ENCODE results near the gene FIBIN. TPM values are rescaled to one million over a fixed set of nuclear protein-coding genes. Genes with fewer than 3 reads are reported as not detected.
A peak's percentile ranks its signal among the peaks of the same experiment; 100 is the strongest.
"Not testable (repeated sequence)": the region's sequence is repeated elsewhere in the genome, so short reads cannot be mapped to it uniquely, and the experiment has no call there.

FIBIN gene
- total RNA-seq, 1 donor from 2014 or later = 118 TPM

DNA sequence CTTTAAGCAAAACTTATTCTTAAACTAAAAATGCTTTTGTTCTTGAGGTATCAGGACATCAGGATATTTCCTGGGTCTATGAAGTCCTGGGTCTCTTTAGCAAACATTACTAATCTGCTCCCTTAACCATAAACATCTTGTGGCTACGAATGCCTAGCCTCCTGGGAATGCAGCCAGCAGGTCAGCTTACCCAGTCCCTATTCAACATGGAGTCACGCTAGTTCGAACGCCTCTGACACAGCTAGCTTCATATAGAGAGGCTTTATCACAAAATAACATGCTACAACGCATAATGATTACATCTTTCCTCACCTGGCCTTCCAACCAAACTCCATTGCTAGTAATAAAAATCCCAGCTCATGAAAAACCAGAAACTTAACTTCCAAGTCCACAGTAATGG lies 17.5 kb upstream of the FIBIN start:
- H3K27me3 ChIP-seq = no peaks in the 10 kb centered on the region
- H3K9me3 ChIP-seq = no peaks in the 10 kb centered on the region
- TF ChIP-seq POLR2AphosphoS5 (IDR thresholded peaks at IDR 0.05; ENCODE audit: insufficient read depth in 1 of 2, low read depth in 1 of 2) (no peak), POLR2A (IDR thresholded peaks at IDR 0.05) (no peak)
- TF ChIP-seq, protein P1, sequence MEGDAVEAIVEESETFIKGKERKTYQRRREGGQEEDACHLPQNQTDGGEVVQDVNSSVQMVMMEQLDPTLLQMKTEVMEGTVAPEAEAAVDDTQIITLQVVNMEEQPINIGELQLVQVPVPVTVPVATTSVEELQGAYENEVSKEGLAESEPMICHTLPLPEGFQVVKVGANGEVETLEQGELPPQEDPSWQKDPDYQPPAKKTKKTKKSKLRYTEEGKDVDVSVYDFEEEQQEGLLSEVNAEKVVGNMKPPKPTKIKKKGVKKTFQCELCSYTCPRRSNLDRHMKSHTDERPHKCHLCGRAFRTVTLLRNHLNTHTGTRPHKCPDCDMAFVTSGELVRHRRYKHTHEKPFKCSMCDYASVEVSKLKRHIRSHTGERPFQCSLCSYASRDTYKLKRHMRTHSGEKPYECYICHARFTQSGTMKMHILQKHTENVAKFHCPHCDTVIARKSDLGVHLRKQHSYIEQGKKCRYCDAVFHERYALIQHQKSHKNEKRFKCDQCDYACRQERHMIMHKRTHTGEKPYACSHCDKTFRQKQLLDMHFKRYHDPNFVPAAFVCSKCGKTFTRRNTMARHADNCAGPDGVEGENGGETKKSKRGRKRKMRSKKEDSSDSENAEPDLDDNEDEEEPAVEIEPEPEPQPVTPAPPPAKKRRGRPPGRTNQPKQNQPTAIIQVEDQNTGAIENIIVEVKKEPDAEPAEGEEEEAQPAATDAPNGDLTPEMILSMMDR (IDR thresholded peaks at IDR 0.05) = no peak
- DNase-seq (ENCODE audit: extremely low spot score in 2 of 2) = no peak
- no peak overlapping the region for H3K4me3 ChIP-seq
- no peak overlapping the region for H3K27ac ChIP-seq
- intact Hi-C loops (cut with DNase I) = no loop called here
- H3K4me1 ChIP-seq = peaks cover 22% of the 10 kb centered on the region
- H3K36me3 ChIP-seq = no peaks in the 10 kb centered on the region

DNA sequence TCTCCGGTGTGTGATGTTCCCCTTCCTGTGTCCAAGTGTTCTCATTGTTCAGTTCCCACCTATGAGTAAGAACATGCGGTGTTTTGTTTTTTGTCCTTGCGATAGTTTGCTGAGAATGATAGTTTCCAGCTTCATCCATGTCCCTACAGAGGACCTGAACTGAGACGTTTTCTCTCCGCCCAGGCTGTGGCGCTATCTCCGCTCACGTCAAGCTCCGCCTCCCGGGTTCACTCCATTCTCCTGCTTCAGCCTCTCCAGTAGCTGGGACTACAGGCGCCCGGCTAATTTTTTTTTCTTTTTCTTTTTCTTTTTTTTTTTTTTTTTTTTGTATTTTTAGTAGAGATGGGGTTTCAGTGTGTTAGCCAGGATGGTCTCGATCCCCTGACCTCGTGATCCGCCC lies 16.7 kb upstream of the FIBIN start:
- H3K9me3 ChIP-seq; H3K27ac ChIP-seq; intact Hi-C loops (cut with DNase I); DNase-seq (ENCODE audit: extremely low spot score in 2 of 2); H3K36me3 ChIP-seq; H3K4me3 ChIP-seq; H3K27me3 ChIP-seq: not testable (repeated sequence)
- peaks cover 22% of the 10 kb centered on the region for H3K4me1 ChIP-seq

DNA sequence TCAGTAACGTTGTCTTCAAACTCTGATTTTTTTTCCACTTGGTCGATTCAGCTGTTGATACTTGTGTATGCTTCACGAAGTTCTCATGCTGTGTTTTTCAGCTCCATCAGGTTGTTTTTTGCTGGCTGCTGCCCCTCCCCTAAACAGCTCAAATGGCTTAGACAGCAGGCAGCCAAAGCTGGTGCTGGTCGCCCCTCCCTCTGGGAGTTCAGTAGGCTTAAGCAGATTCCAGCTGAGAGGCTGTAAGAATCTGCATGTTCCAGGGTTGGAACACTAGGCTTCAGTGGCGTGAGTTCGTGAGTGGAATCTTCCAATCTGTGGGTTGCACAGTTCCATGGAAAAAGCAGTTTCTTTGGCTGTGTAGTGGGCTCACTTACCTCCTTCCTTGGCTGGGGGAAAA lies 10.3 kb upstream of the FIBIN start:
- no peaks in the 10 kb centered on the region for H3K36me3 ChIP-seq
- TF ChIP-seq, protein P1 (IDR thresholded peaks at IDR 0.05) = no peak
- TF ChIP-seq POLR2A (IDR thresholded peaks at IDR 0.05) (no peak), POLR2AphosphoS5 (IDR thresholded peaks at IDR 0.05; ENCODE audit: insufficient read depth in 1 of 2, low read depth in 1 of 2) (no peak)

DNA sequence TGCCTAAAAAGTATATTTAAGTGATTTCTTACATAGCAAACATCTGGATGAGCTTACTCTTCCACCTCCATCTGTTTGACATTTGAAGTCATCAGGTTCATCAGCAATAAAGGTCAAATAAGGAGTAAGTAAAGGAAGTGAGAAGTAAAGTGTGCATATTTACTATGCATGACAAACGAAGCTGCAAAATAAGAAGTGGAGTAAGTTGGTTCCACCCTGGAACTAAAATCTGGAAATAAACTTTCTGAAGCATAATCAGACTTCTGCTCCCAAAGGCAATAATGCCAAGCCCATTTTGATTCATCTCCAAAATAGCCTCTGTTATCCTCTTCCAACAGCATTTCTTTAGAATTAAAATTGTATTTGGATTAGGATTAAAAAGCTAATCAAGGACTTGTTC lies 8.4 kb upstream of the FIBIN start:
- TF ChIP-seq POLR2A (IDR thresholded peaks at IDR 0.05) = no peak
- no peak for TF ChIP-seq POLR2AphosphoS5 (IDR thresholded peaks at IDR 0.05; ENCODE audit: insufficient read depth in 1 of 2, low read depth in 1 of 2)
- no peak for DNase-seq (ENCODE audit: extremely low spot score in 2 of 2)
- peaks cover 11% of the 10 kb centered on the region for H3K4me1 ChIP-seq
- intact Hi-C loops (cut with DNase I) = no loop called here
- no peaks in the 10 kb centered on the region for H3K27me3 ChIP-seq
- no peaks in the 10 kb centered on the region for H3K9me3 ChIP-seq
- H3K27ac ChIP-seq = no peak overlapping the region
- H3K4me3 ChIP-seq = no peak overlapping the region
- no peaks in the 10 kb centered on the region for H3K36me3 ChIP-seq

More for the DNA sequence above, 10.3 kb upstream of the FIBIN start:
- Histone ChIP-seq H3K4me1 (peaks cover 11% of the 10 kb centered on the region), H3K27ac (no peak overlapping the region), H3K9me3 (no peaks in the 10 kb centered on the region), H3K4me3 (no peak overlapping the region), H3K27me3 (no peaks in the 10 kb centered on the region)
- DNase-seq (ENCODE audit: extremely low spot score in 2 of 2) = no peak
- intact Hi-C loops (cut with DNase I) = no loop called here

DNA sequence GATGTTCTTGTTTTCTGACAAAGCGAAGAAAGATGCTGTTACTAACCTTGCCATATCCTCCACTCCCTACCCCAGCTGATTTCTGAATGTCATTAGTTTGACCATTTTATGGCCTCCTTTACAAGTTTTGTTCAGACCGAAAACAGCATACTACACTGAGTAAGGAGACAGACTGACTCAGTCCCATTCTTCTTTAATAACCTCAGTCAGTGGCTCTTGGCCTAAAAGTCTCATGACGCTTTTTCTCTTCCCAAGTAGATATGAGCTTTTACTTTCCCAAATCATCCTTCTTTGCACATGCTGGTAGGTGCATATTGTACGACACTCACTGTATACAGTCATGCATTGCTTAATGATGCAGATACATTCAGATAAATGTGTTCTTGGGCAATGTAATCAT lies 8.0 kb upstream of the FIBIN start:
- Histone ChIP-seq H3K36me3 (no peaks in the 10 kb centered on the region), H3K4me1 (peaks cover 11% of the 10 kb centered on the region), H3K4me3 (no peak overlapping the region), H3K27ac (peak overlapping the region; percentile 28), H3K27me3 (no peaks in the 10 kb centered on the region), H3K9me3 (no peaks in the 10 kb centered on the region)
- intact Hi-C loops (cut with DNase I) = no loop called here
- no peak for DNase-seq (ENCODE audit: extremely low spot score in 2 of 2)
- peak; percentile 48 to 82 for TF ChIP-seq POLR2AphosphoS5 (IDR thresholded peaks at IDR 0.05; ENCODE audit: insufficient read depth in 1 of 2, low read depth in 1 of 2)
- no peak for TF ChIP-seq POLR2A (IDR thresholded peaks at IDR 0.05)

DNA sequence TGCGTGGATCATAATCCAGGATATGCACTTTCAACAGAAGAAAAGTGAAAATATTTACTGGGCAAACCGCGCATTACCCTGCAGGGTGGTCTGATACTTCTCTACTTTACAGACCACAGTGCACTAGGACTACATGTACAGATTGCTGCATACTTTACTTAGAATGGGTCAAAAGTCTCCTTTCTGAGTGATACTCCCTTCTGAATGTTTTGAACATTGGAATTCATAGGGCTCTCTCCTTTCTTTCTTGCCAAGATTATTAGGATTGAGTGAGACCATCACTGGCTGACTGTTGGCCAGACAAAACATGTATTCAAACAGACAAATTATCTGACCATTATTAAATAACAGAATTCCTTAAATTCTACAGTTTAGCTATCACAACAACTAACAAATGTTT lies 6.6 kb upstream of the FIBIN start:
- intact Hi-C loops (cut with DNase I) = no loop called here
- TF ChIP-seq, protein P1 (IDR thresholded peaks at IDR 0.05) = no peak
- TF ChIP-seq POLR2AphosphoS5 (IDR thresholded peaks at IDR 0.05; ENCODE audit: insufficient read depth in 1 of 2, low read depth in 1 of 2) (no peak), POLR2A (IDR thresholded peaks at IDR 0.05) (no peak)
- DNase-seq (ENCODE audit: extremely low spot score in 2 of 2) = no peak
- Histone ChIP-seq H3K27me3 (no peaks in the 10 kb centered on the region), H3K27ac (peak overlapping the region; percentile 28), H3K4me3 (no peak overlapping the region), H3K9me3 (no peaks in the 10 kb centered on the region), H3K36me3 (no peaks in the 10 kb centered on the region), H3K4me1 (peaks cover 18% of the 10 kb centered on the region)

DNA sequence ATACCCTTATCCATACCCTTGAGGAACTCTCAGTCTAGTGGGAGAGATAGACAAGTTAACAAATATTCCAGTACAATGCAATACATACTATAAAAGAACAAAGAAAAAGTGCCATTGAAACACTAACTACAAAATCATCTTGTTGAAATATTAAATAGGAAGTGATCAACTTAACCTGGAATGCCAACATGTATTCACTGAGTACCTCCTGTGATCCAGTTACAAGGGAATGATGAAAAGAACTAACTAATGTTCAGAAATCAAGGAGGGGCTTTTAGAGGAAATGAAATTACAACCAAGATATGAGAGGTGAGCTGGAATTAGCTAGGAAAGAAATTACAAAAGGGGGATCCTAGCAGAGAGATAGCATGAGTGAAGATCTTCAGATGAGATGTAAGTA lies 6.2 kb upstream of the FIBIN start:
- Histone ChIP-seq H3K27ac (no peak overlapping the region), H3K9me3 (no peaks in the 10 kb centered on the region), H3K4me3 (no peak overlapping the region), H3K27me3 (no peaks in the 10 kb centered on the region), H3K36me3 (no peaks in the 10 kb centered on the region), H3K4me1 (peaks cover 23% of the 10 kb centered on the region)
- intact Hi-C loops (cut with DNase I) = no loop called here
- TF ChIP-seq, protein P1 (IDR thresholded peaks at IDR 0.05) = no peak
- TF ChIP-seq POLR2A (IDR thresholded peaks at IDR 0.05) = no peak
- TF ChIP-seq POLR2AphosphoS5 (IDR thresholded peaks at IDR 0.05; ENCODE audit: insufficient read depth in 1 of 2, low read depth in 1 of 2) = no peak
- no peak for DNase-seq (ENCODE audit: extremely low spot score in 2 of 2)
